GM12873 (cell line): ENCODE results near the gene PFDN2.

Experiments
- CTCF ChIP-seq: IDR thresholded peaks from 2 replicates; pipeline ENCODE4 v1.5.1; 2012; ENCODE audit warnings: low read depth, mild to moderate bottlenecking, moderate library complexity, low read length, control low read depth; ENCODE audit not compliant: insufficient read depth; ENCODE audit errors: missing control alignments

PFDN2 gene

GRCh38 chr1:161076410-161076809 lies 41.4 kb downstream of the PFDN2 start:
- no peak for TF ChIP-seq CTCF

GRCh38 chr1:161074676-161075368 lies 43.0 kb downstream of the PFDN2 start:
- no peak for TF ChIP-seq CTCF

GRCh38 chr1:161073474-161074121 lies 44.2 kb downstream of the PFDN2 start:
- peak; percentile 16 for TF ChIP-seq CTCF

GRCh38 chr1:161072751-161073449 lies 44.9 kb downstream of the PFDN2 start:
- no peak for TF ChIP-seq CTCF

GRCh38 chr1:161071886-161072371 lies 45.9 kb downstream of the PFDN2 start:
- TF ChIP-seq CTCF: peak; percentile 80

GRCh38 chr1:161070761-161071160 lies 47.1 kb downstream of the PFDN2 start:
- TF ChIP-seq CTCF: no peak

GRCh38 chr1:161069731-161070270 lies 48.0 kb downstream of the PFDN2 start, which contains the start of gene ARHGAP30:
Gene ARHGAP30 (minus strand): TSS chr1:161069891. CDS start chr1:161069624, 267 bp downstream.
- no peak for TF ChIP-seq CTCF
